ENCODE results near the gene COL13A1.
A peak's percentile ranks its signal among the peaks of the same experiment; 100 is the strongest.

COL13A1 gene

DNA sequence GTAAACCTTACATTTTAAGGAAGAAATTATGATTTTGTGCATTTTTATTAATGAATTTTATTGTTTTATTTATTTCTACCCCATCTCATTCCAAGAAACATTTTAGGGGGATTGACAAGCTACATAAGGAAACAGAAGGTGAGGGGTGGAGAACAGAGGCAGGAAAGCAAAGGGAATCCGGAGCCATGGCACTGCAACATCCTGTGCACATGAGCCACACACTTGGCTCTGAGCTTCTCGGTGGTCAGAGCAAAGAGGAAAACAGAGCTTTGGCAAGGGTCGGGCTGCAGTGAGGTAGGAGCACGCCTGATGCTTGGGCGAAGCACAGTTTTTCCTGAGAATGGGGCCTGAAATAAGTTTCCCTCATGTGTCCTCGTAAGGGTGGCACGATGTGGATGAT is 68.9 kb downstream of the COL13A1 start:
- no peak for DNase-seq

GRCh38 chr10:69871074-69871473 is 69.4 kb downstream of the COL13A1 start:
- no peak for DNase-seq

GRCh38 chr10:69872323-69872722 is 70.6 kb downstream of the COL13A1 start:
- DNase-seq = no peak

DNA sequence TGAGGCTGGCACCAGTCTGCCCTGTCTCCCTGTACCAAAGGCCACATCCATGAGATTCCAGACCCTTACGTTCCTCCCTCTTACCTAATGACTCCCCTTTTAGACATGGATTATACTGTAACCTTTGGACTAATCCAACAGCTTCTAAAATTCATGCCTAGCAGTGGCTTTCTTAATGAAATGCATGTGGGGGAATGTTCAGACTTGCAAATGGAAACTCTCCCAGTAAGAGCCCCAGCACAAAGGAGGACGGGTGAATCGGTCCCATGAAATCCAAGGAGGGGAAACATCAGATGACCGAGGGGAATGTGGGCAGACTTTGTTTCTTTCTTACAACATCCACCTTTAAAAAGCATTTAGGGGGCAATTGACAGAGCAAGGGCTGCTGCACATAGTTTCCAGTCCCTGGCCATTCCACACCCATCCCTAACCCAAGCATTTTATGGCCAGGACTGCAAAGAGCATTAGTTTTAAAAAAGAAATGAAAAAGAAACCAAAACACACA is 71.5 kb downstream of the COL13A1 start:
- DNase-seq = no peak

- DNase-seq = no peak
Measured at GRCh38 chr10:69874449-69874848, 72.7 kb downstream of the COL13A1 start.

DNA sequence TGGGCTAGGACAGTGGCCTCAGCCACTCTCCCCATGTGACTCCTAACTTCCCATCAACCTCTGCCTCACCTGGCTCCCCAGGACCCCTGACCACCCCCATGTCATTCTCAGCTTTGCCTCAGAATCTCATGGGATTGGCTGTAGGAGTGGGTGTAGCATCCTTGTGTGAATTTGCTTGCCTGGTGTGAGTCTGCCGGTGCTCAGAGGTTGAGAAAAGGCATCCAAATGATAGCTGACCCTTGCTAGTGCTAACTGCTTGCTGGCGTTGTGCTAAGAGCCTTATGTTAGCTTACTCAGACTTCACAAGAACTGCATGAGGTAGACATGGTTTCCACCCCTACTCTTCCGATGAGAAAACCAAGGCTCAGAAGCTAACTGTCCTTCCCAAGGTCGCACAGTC is 74.2 kb downstream of the COL13A1 start:
- DNase-seq = no peak

- DNase-seq = no peak
Measured at GRCh38 chr10:69876286-69876685, 74.6 kb downstream of the COL13A1 start.

- no peak for DNase-seq
Measured at GRCh38 chr10:69876931-69877330, 75.2 kb downstream of the COL13A1 start.

DNA sequence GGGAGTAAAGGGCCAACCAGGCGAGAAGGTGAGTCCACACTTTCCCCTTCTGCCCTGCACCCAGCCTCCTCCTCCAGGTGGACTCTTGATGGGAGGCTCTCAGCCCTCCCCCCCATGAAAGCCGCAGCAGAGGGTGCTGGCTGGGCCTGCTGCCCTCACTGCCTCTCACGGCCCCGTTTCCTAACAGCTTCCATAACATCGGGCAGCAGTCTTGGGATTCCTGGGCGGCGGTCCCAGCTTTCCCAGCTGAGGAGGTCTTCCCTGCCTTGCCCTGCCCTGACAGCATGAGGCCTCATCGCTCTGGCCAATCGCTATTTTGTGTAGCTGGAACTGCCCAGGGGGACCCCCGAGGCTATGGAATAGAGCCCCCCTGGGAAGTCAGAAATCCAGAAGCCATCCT is 76.3 kb downstream of the COL13A1 start:
- DNase-seq = no peak

GRCh38 chr10:69878951-69879350 is 77.2 kb downstream of the COL13A1 start:
- DNase-seq = no peak

DNA sequence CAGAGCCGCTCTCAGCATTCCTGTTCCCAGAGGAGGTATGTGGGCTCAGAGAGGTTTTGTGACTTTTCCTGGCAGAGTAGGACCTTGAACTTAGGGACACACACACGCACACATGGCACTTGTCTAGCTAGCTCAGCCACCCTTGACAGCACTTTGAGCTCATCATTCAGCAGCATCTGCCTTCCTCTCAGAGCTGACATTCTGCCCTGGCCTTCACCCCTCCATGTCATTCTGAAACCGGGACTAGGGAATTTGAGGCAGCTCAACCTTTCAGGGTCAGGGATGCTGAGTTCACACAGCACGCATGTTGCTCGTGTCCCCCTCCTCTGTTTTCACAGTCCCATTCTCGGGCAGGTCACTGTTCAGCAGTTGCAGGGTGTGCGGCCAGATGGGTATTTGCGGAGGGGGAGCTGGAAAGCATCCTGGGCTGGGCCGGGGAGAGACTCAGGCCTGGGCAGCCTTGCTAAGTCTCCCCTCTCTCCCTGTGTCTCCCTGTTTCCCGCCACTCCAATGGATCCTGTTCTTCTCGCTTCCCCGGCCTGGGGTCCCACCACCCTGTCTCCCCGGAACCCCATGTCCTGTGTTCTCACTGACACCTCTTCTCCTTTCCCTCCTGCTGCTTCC is 78.0 kb downstream of the COL13A1 start:
- no peak for DNase-seq

GRCh38 chr10:69880301-69881081 is 78.8 kb downstream of the COL13A1 start:
- peak; percentile 31 for DNase-seq

- no peak for DNase-seq
Measured at GRCh38 chr10:69881202-69881601, 79.5 kb downstream of the COL13A1 start.

GRCh38 chr10:69883310-69884023 is 81.8 kb downstream of the COL13A1 start:
- no peak for DNase-seq

GRCh38 chr10:69884024-69884367 is 82.3 kb downstream of the COL13A1 start:
- DNase-seq = no peak

GRCh38 chr10:69884686-69885085 is 83.0 kb downstream of the COL13A1 start:
- DNase-seq = no peak

- DNase-seq = no peak
Measured at GRCh38 chr10:69885379-69886013, 83.8 kb downstream of the COL13A1 start.

DNA sequence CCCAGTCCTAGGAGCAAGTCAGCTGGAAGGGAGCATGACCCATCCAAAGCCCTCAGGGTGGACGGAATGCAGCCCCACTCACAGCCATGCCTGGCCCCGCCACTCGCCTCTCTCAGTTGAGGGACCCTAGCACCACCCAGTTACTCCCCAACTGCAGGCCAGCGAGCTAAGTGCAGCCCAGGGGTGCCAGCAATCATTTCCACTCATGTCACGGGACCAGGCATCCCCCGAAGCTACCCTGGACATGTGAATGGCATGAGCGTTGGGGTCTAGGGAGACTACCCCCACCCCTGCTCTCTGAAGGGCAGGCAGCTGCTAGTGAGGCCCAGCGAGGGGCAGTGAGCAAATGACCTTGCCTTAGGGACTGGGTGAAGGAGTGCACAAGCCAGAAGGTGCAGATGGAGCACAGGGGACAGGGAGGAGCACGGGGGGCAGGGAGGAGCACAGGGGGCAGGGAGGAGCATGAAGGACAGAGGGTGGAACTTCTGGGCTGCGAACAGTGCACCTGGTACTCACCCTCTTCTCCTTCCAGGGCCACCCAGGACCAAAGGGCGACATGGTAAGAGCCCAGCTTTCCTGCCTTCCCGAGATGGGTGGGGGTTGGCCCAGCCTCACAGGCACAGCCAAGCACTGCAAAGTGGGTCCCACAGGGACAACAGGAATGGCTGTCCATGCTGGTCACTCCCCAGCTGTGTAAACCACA is 87.3 kb downstream of the COL13A1 start:
- DNase-seq = no peak

DNA sequence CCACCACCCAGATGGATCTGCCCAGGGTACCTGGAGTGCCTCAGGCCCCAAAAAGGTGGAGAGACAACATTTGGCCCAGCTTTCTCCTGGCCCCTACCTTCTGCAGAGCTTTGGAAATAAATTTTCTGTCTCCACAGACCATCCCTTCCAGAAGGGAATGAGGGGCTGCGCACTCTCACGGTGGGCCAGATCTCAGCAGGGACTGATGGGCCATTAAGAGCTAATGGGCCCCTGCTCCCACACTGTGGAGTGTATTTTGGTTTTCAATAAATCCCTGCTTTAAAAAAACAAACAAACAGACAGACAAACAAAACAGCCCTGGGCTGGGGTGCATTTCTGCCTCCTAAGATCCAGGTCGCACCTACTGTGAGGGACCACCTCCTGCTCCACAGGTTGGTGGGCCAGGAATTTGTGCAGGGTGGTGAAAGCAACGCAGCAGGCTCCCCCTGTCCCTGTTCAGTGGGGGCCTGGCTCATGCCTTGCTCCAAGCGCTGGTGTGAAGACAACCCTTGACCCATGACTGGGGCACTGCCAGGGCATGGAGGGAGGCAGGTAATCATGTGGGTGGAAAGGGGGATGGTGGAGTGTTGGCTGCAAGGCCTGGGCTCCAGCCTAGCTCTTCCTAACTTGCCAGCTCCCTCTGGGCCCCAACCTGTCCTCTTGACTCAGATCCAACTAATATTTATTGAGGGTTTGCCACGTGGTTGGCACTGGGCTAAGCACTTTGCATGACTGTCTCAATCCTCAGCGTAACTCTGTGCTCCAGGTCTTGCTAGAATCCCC is 88.5 kb downstream of the COL13A1 start:
- DNase-seq = no peak

DNA sequence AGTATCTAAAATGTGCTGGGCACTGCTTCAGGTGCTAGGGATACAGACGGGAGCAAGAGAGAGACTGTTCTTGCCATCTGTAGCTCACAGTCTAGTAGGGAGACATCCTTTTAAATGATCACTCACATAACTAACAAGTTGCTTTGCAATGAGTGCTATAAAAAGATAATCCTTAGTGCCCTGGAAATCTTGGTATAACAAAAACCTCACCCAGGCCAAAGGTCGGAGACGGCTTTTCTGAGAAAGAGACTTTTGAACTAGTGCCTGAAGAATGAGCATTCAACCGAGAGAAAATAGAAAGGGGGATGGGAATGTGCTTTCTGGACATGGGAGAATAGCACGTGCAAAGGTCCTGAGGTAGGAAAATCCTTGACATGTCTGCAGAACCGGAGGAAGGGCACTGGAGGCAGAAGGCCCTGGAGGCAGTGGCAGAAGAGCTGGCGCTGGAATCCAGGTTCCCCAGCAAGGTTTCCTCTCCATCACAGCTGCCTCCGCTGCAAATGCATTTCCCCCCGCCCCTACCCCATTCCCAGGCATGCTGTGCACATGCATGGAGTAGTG is 89.4 kb downstream of the COL13A1 start:
- no peak for DNase-seq

- DNase-seq = no peak
Measured at GRCh38 chr10:69892406-69892805, 90.7 kb downstream of the COL13A1 start.

GRCh38 chr10:69892816-69893215 is 91.1 kb downstream of the COL13A1 start:
- DNase-seq = no peak

All from NCI-H2171 (cell line).